ENCODE data around the gene ZC3H6.

The ZC3H6 gene, protein sequence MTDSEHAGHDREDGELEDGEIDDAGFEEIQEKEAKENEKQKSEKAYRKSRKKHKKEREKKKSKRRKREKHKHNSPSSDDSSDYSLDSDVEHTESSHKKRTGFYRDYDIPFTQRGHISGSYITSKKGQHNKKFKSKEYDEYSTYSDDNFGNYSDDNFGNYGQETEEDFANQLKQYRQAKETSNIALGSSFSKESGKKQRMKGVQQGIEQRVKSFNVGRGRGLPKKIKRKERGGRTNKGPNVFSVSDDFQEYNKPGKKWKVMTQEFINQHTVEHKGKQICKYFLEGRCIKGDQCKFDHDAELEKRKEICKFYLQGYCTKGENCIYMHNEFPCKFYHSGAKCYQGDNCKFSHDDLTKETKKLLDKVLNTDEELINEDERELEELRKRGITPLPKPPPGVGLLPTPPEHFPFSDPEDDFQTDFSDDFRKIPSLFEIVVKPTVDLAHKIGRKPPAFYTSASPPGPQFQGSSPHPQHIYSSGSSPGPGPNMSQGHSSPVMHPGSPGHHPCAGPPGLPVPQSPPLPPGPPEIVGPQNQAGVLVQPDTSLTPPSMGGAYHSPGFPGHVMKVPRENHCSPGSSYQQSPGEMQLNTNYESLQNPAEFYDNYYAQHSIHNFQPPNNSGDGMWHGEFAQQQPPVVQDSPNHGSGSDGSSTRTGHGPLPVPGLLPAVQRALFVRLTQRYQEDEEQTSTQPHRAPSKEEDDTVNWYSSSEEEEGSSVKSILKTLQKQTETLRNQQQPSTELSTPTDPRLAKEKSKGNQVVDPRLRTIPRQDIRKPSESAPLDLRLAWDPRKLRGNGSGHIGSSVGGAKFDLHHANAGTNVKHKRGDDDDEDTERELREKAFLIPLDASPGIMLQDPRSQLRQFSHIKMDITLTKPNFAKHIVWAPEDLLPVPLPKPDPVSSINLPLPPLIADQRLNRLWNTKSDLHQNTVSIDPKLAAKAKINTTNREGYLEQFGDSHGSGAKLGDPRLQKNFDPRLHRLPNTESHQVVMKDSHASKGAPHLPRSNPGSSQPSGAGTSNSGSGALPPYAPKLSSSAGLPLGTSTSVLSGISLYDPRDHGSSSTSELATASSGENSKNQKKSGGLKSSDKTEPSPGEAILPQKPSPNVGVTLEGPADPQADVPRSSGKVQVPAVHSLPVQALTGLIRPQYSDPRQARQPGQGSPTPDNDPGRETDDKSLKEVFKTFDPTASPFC

DNA sequence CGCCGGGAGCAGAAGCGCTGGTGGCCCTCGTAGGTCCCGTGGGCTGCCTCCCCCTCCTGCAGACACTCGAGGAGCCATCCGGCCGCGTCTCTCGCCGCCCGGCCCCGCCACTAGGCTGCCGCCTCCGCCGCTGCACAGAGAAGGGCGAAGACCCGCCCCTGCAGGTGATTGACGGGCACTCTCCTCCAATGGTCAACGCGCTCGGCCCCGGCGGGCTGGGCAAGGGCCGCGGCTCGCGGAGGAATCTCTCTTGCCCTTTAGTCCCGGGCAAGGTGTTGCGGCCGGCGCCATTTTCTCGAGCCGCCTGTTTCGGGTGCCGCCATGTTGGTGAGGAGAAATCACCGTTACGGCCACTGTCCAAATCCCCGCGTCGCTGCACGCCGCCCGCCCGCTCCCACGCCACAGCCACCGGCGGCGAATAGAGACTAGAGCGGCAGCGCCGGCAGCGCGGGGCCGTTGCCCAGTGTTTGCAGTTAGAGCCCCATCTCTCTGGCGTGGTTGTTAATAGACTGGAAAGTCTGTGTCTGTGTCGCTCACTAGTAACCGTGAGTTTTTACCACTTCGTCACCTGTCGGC, at the start of gene ZC3H6:
TSS of gene ZC3H6 (plus strand) at position 287 of the 576 bp plus-strand sequence. CDS start 398 bp downstream, outside the sequence.
- peak; percentile 68 to 100 (median 98) for DNase-seq

DNA sequence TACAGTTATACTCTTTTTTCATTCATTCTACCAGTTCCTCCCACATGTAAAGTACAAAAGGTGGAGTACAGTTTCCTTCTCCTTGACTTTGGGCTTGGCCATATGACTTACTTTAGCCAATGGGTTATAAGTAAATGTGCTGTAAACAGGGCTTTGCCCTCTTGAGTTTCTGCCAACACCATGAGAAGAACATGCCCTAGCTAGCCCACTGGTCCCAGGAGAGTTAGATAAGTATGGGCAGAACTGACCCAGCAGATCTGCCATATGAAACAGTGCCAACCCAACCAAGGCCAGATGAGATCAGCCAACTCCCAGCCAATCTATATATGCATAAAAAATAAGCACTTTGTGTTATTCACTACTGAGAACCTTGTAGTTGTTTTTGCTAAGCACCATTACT, 46.0 kb upstream of the ZC3H6 start:
- DNase-seq: no peak

DNA sequence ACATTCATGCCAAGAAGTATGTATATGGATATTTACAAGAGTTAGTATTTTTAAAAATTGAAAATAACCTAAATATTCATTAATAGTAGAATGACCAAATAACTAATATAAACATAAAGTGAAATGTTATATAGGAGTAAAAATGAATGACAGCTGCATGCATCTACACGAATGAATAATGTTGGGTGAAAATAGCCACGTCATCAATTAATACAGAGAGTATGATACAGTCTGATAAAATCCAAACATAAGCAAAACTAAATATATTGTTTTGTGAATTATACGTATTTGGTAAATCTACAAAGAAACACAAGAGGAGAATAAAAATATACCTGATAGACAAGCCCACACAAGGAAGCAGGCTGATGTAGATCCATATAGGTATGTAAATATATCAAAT, 45.0 kb upstream of the ZC3H6 start:
- DNase-seq: no peak

DNA sequence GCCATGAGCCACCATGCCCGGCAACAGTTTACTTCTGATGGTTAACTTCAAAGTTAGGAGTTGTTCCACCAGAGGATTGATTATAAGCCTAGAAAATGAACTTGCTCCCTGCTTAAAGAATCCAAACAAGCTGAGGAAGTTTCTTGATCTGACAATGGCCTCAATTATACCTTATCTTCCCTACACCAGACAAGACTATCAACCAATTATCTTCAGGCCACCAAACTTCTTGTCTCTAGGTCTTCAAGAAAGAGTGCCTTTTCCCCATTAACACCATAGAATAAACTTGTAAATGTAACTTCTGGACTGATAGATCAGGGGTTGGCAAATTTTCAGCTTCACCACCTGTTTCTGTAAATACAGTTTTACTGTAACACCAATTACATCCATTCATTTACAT, 35.5 kb upstream of the ZC3H6 start:
- no peak for DNase-seq

DNA sequence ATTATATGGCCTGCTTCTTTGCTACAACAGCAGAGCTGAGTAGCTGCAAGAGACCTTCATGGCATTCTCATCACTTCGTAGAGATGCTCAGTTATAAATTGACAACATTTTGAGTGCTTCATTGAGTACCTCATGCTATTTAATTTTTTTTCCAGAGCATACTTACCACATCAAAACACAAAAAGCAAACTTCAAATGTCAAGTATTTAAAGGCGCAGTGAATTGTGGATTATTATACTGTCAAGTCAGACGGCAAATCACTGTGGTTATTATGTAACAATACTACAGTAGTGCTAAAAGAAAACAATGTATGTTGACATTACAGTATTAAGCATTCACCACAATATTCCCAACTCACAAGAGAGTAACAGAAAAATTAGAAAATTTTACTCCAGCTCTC, 33.0 kb upstream of the ZC3H6 start:
- DNase-seq: no peak

DNA sequence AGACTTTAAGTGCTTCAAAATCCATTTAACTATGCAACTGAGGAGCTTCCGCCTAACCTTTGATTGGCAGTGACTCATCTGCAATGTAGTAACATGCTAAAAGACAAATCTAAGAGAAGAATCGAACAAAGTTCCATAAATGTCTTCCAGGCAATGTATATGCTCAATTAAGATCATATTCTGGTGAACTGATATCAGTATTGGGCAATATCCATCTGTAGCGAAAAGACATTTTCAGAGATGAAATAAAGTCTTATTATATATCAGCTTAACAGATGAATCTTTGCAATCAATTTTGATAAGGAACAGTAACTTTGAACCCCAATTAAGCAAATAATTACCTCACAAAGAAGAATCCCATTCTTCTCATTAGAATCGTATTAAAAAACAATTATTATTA, 32.2 kb upstream of the ZC3H6 start:
- DNase-seq: no peak

DNA sequence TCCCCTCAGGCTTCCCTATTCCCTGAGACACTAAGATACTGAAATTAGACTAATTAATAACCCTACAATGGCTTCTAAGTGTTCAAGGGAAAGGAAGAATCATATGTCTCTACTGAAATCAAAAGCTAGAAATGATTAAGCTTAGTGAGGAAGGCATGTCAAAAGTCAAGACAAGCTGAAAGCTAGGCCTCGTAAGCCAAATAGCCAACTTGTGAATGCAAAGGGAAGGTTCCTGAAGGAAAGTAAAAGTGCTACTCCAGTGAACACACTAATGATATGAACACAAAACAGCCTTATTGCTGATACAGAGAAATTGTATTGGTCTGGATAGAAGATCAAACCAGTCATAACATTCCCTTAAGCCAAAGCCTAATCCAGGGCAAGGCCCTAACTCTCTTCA, 30.5 kb upstream of the ZC3H6 start:
- DNase-seq: no peak

DNA sequence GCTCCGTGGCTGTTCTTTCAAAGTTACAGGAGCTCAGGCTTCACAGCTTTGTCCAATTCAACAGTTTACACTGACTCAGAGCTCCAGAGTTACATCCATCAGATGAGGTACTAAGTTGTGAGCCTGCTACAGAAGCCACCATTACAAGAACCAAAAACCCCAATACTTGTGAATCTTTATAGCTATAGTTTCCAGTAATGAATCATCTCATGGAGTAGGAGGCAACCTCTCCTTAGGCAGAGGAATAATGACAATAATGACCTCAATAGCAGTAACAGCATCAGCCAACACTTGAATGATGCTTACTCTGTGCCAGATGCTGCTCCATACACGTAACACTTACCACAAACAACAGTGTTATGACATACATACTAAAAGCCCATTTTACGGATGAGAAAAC, 24.1 kb upstream of the ZC3H6 start:
- DNase-seq: no peak

DNA sequence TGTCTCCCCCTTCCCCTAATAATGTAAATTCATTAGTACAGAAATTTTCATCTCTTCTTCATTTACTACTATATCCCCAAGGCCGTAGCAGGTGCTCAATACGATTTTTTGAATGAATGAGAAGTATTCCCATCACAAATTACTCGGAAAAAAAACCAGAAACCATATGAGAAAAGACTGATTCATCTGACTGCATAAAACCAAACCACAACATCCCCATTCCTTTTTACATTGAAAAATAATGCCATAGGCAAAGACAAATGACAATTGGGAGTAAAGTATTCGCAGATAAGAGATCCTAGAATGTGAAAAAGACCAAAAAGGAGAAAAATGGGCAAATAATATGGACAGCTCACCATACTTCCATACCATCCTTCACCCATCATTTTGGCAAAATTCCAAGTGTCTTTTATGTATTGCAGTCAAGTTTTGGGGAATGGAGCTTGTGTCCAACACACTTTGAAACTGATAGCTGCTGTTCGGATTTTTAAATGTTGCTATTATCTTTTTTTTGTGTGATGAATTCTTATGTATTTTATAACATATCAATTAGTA, 22.1 kb upstream of the ZC3H6 start:
- no peak for DNase-seq

DNA sequence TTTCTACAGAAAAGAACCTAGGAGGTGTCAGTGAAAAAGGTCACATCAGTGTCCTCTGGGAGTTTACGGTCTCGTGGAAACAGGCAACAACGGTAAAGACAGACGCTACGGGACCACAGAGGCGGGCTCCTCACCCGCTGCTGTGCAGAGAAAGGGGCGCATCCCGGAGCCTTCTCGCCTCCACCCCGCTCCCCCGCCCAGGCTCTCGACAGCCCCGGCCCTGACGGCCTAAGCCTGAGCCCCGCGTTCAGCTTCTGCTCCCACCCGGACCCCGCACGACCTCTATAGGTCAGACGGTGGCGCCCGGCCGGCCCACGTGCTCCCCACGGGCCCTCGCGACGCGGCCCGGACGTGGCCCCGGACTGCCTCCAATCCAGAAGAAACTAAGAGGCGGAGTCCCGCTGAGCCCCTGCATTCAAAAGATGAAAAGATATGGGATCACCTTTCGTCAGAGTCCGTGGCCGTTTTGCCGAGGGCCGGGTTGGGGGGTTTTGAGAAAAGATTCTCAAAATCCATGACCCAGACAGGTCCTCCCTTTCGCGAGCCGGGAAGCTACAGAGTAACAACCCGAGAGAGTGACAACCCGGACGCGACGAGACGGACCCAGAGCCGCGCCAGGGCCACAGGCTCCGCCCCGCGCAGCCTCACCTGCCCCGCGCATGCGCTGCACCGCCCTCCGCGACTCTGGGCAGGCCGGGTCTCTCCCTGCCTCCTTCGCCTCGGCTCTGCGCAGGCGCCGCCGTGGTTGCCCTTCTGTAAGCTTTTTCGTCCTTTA, 20.7 kb upstream of the ZC3H6 start, which contains the start of gene ZC3H8:
TSS of gene ZC3H8 (minus strand) at position 577 of the 775 bp plus-strand sequence. CDS start at position 516, 61 bp downstream.
- DNase-seq: peak; percentile 38 to 95 (median 87)

DNA sequence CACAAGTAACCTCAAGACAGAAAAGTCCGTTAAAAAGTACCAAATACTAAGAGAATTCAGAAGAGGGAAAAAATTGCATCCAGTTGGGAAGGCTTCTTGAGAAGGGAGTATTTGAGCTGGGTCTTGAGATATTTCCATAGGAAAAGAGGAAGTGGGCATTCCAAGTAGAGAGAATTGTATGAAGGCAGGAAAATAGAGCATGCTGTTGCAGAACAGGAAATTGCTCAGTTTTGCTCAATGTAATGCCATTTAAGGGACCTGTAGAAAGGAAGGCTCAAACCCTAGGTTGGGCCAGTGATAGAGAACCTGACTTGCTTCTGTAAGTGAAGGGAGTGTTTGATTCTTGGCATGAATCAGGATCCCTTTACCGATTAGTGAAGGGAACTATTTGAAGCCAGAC, 19.5 kb upstream of the ZC3H6 start:
- no peak for DNase-seq

DNA sequence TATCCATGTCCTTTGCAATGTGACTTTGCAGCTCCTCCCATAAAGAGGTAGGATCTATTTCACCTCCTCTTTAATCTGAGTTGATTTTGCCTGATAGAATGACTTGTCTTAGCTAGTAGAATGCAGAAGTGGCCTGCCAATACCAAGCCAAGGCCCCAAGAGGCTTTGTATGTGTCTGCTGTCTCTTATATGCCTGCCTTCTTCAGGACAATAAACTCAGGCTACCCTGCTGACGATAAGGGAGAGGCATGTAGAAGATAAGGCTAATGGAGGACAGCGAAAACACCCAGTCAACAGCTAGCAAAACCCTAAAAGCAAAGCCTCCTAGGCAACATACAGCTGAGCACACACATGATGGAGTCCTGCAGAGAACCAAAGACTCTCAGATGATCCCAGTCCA, 18.7 kb upstream of the ZC3H6 start:
- DNase-seq: no peak

DNA sequence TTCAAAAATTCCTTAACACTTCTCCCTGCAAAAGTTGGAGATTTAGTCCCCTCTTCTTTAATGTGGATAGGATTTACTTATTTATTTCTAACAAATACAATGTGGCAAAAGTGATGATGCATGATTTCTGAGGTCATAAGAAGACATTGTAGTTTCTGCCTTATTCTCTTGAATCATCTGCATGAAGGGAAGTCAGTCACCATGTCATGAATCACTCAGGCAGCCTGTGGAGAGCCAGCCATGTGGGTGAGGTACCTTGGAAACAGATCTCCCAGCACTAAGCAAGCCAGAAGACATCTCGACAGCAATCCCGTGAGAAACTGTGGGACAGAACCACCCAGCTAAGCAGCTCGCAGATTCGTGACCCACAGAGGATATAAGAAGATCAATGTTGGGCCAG, 17.8 kb upstream of the ZC3H6 start:
- peak in 1 of 51 donors; percentile 33 for DNase-seq

DNA sequence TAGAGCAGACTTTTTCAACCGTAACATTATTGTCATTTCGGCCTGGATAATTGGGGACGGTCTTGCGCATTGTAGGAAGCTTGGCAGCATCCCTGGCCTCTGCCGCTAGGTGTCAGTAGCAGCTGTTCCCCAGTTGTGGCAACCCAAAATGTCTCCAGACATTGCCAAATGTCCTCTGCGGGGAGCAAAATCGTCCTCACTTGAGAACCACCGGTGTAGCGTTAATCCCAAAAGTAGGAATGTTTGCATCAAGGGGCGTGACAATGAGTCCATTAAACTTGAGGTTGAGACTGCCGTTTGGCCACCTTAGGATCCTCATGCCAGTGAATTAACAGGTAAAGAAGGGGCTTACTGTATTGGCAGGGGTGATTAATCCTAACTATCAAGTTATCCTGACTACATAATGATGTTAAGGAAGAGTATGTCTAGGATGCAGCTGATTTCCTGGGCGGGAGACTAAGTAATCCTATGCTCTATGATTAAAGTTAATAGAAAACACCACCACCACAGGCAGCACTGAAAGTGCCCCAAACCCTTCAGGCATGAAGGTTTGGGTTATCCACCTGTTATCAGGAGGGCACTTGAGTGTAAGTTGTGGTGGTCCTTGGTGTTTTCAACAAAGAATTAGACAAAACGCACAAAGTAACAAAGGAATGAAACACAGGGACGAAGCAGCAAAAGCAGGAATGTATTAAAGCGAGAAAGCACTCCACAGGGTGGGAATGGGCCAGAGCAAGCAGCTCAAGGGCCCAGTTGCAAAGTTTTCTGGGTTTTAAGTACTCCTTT, 15.7 kb upstream of the ZC3H6 start:
- DNase-seq: peak in 50 of 51 donors; percentile 6 to 81 (median 52)

DNA sequence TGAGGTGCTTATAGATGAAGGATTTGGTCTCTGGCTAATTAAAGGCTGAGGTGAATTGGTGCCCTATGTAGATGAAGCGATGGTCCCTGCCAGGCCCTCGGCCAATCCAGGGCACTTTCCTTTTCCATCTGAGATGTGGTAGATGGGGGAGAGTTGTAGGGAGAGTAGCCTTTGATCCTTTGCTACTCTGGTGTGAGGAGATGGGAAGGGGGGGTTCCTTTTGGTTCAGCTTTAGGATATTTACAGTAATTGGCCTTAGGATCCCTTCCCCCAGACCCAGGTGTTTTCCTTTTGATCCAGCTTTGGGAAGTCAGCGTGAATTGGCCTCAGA, 15.1 kb upstream of the ZC3H6 start:
- DNase-seq: no peak

DNA sequence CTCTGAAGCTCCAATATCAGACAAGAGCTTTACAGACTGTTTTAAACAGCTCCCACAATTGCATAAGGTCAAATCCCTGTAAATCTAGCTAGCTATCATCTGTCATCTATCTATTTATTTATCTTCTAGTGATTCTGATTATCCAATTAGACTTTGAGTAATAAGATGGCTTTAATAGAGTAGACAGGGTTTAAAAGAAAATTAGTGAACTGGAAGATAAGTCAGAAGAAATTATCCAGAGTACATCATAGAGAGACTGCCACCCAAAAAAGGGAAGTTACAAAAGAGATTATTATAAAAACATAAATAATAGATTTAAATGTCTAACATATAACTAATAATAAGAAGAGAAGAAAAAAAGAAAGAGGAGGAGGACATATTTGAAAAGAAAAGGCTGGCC, 12.5 kb upstream of the ZC3H6 start:
- DNase-seq: no peak

DNA sequence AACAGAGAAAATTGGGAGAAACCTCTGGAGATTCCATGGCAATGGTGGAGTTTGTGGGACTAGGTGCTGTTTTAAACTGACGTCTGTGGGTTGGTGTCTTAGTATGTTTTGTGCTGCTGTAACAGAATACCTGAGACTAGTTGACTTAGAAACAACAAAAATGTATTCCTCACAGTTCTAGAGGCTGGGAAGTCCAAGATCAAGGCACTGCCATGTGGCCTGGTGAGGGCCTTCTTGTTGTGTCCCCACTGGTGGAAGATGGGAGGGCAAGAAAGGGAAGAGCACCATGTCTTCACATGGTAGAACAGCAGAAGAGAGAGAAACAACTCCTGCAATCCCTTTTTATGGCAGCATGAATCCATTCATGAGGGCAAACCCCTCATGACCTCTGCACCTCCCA, 6.8 kb upstream of the ZC3H6 start:
- no peak for DNase-seq

DNA sequence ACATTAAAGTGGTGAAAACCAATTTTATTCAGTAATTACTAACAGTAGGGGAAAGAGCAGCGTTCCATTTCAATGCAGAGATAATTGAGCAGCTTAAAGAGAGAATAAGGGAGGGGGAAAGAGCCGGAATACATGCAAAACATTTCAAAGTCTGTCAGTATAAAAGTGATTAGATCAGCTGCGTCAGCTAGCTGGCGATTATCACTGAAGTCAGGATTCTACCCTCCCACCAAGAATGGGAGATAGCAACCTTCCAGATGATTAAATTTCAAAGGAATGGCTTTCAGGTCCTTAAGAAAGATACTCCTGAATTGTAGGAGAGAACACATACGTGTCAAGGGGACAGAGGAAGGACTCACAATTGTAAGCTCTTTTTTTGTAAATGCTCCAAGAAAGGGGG, 2.7 kb upstream of the ZC3H6 start:
- DNase-seq: no peak

DNA sequence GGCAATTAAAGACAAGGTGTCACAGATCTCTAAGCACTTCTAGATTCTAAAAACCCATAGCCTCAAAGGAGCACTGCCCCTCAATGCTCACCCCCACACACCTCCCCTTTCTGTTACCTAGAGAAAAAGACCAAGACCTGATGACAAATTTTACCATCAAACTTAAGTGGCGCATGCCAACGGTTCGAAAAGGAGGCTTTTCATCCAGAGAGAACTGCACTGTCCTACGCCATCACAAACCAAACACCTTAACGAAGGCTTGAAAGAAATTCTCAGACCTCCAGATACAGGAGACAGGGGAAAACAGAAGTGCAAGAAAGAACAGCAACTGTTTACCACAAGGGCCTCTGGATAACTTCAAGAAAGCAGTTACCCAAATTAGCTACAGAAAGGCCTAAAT, 2.0 kb upstream of the ZC3H6 start:
- no peak for DNase-seq
